Skin epidermis (tissue), 12 donors: Measurements from ENCODE around the gene LIN52.

Source experiments
- H3K27ac ChIP-seq, 21 experiments: fragments of 200-600 bp; sonication (generic) in 11 of 21; one replicate each; pipeline ENCODE4 v1.5.0; 2020; ENCODE audit warnings: mild to moderate bottlenecking in 3 of 21, inconsistent platforms in 2 of 21, moderate library complexity in 2 of 21
- H3K4me3 ChIP-seq, 7 experiments: fragments of 200-600 bp; sonication (generic) in 2 of 7; one replicate each; pipeline ENCODE4 v1.5.0; 2020; ENCODE audit warnings: inconsistent platforms in 2 of 7, mild to moderate bottlenecking in 2 of 7, moderate library complexity in 1 of 7

The LIN52 gene

DNA sequence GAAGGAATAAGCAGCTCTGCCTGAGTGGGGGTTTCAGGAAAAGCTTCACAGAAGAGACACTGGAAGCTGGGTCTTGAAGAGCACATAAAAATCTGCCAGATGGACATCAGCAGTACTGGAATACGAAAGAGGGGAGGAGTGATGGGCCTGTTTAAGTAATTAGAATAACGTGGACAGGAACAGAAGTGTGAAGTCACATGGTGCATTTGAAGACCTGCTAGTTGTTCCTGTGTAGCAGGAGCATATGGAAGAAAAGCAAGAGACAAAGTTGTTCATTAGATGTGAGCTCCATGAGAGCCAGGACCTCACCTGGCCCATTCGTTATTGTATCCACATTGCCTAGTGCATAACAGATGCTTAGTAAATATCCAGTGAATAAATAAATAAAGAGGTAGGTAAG lies 85.2 kb downstream of the LIN52 start:
- no peak overlapping the region for H3K4me3 ChIP-seq
- H3K27ac ChIP-seq = no peak overlapping the region

DNA sequence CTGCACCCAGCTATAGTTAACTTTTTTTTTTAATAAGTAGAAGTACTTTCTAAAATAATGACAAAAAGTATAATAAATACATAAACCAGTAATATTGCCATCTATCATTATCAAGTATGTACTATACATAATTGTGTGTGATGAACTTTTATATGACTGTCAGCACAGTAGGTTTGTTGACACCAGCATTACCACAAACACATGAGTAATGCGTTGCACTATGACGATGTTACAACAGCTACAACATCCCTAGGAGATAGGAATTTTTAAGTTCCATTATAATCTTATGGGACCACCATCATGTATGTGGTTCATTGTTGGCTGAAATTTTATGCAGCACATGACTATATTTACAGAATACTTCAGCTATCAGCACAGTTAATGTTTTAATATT lies 91.6 kb downstream of the LIN52 start:
- no peak overlapping the region for H3K27ac ChIP-seq
- H3K4me3 ChIP-seq = no peak overlapping the region

DNA sequence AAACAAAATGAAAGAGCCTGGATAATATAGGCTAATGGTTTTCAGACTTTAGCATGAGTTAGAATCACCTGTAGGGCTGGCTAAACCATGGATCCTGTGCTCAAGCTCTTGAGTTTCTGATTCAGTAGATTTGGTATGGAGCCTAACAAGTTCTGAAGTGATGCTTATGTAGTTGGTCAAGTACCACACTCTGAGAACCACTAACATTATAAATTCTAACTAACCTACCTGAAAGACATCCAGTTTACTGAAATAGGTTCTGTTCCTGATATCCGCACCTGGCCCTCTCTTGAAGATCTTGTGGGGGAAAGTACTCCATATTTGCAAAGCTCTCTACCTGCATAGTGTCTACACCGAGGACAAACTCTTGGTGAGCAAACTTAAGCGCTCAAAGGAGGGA lies 95.1 kb downstream of the LIN52 start:
- H3K4me3 ChIP-seq = no peak overlapping the region
- no peak overlapping the region for H3K27ac ChIP-seq

DNA sequence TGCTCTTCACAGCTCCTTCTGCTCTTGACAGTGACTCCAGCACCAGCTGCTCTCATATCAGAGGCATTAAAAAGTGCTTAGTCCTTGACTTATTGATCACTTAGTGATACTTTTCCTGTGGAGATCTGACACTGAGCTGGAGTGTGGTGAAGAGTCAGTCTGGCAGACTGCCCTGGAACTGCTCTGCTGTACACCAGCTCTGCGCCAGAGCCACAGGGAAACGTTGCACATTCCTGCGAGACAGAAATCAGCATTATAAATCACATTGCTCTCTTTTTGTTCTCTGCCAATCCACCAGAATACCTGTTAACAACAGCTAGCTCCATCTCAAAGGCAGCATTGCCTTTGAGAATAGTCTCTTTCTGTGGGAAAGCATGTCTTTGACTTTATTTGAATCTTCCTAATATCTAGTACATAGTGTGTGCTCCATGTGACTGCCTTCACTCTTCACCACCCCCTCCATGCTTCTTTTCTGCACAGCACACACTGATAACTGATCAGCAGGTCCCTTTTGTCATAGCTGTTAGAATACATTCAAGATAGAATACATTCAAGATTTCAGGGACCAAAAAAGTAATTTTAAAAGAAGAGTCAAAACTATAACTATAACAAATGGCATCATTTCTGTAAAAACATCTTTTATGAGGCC lies 106.3 kb downstream of the LIN52 start:
- H3K27ac ChIP-seq = no peak overlapping the region
- H3K4me3 ChIP-seq = no peak overlapping the region

DNA sequence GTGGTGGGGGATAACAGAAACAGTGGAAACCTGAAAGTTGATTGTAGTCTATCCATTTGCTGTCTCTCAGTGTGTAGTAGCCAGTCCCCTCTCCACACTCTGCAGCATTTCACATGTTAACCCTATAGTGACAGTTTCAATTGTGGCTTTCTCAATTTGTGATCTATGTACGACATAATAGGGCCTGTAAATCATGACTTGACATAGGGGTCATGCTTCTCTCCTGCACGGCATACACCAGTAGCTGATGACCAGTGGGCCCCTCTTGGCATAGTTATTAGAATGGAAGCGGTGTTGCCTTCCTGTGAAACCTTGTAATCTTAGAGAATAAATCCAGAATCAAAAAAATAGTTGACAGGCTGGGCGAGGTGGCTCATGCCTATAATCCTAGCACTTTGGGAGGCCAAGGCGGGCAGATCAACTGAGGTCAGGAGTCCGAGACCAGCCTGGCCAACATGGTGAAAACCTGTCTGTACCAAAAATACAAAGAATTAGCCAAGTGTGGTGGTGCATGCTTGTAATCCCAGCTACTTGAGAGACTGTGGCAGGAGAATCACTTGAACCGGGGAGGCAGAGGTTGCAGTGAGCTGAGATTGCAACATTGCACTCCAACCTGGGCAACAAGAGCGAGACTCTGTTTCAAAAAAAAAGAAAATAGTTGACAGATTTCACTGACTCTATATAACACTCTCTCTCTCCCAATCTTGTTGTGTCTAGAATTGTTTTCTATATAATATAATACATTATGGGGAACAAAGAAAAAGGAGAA lies 109.9 kb downstream of the LIN52 start:
- H3K27ac ChIP-seq = no peak overlapping the region
- H3K4me3 ChIP-seq = no peak overlapping the region

DNA sequence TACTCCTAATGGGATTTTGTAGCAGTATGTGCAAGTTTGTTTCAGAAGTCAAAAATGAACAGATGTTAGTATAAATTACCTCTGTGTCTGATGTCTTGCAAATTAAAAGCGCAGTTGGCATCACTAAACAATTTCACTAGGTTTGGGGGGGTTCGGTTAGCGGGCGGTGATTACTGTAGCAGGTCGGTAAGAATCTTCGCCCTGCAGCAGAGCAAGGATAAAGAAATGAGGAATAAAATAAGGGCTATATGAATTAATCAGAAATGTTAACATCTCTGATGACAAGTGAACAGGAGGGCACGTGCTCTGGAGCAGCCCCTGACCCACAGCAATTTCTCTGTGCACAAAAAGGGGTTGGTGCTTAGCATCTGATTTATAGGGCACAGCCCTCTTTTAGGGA lies 110.9 kb downstream of the LIN52 start:
- Histone ChIP-seq H3K4me3 (no peak overlapping the region), H3K27ac (no peak overlapping the region)

DNA sequence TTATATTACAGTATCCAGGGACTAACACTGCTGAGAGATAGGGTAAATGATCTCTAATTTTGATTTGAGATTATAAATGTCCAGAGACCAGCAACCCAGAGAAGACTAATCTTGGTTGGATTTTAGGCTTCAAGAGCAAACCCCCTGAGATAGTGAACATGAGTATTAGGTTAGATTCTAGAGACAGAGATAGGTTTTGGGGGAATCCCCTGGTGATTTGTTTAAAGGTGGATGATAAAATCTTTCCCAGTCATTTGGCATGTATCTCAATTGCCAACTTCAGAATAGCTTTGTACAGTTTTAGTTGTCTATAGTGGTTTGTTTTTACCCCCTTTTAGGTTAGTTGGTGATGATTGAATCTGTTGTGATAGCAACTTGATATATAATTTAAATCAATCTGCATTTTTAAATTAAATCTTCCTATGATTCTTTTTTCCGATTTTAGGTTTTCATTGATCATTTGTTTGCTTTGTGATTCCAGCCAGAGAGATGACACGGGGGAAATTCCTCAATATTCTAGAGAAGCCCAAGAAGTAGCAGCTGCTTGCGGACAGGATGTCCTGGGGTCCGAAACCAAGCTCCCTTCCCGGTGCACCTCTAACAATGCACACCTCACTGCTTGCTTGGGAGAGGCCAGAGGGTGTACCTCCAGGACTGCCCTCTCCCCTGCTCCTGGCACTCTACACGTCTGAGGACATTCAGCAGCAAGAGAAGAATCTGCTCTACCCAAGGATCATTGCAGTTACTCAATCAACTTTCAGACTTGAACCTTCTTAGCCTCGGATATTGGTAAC lies 113.9 kb downstream of the LIN52 start:
- Histone ChIP-seq H3K27ac (no peak overlapping the region), H3K4me3 (no peak overlapping the region)

DNA sequence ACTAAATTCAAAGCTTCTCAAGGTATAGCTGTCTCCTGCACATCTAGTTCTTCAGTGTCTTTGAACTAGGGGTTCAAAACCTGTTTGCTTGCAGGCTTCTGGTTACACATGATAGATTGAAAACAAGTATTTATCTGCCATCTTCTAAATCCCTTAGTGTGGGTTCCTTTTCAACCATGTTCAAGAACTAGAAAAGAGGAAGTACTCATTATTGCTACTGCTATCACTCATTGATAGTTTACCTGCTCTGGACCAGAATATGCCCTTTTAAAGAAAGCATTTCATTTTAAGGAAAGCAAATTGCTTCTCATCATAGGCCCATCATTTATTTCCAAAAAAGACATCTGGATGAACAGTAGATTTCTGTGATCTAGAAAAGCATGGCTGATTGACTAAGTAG lies 117.4 kb downstream of the LIN52 start:
- Histone ChIP-seq H3K4me3 (no peak overlapping the region), H3K27ac (no peak overlapping the region)

DNA sequence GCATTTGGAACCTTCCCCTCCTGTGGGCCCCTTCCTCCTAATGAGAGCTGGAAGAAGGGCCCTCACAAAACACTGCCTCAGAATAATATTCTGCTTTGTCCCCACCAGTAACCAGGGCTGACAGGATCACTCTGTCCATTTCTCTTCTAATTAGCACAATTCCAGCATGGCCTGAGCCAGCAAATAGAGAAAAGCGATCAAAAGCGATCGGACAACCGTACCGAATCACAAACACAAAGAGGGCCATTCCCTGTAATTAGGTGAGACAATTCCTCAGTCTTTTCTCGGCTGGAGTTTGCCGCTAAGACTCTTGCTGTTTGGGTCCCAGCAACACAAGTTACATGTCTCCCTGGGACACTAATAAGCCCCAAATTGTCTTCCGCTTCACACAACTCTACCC lies 118.9 kb downstream of the LIN52 start:
- no peak overlapping the region for H3K4me3 ChIP-seq
- H3K27ac ChIP-seq = no peak overlapping the region

DNA sequence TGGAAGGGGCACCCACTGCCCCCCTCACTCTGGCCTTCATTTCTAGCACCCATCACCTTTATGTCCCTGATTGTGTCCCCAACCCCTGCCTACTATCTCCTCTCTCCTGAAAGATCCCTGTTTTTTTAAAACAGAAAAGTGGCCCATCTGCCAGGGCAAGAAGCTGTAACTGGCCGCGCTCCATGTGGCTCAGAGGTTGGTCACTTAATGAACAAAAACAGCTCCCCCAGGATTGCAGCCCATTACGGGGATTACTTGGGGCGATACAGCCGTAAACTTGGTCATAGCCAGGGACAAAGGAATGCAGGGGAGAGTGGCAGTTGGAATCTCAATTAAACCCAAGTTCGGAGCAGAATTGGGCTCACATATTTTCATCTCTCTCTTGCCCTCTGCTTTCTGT lies 119.7 kb downstream of the LIN52 start:
- Histone ChIP-seq H3K4me3 (no peak overlapping the region), H3K27ac (no peak overlapping the region)

DNA sequence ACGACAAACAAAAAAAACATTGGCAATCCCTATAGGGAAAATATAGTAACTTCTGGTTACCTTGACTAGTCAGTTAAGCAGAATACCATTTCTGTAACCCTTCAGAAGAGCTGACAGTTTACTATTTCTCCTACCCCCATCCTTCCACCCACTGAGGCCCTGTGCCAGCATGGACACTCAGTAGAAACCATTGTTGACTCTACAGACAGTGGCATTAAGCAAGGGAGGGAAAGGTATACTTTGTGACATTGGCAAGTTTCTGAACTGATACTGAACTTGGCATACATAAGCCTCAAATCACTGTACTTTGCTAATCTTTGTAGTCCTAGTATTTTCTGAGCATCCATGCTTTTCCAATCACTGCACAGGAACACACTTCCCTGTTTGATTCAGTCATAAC lies 121.1 kb downstream of the LIN52 start:
- no peak overlapping the region for H3K27ac ChIP-seq
- H3K4me3 ChIP-seq = no peak overlapping the region

DNA sequence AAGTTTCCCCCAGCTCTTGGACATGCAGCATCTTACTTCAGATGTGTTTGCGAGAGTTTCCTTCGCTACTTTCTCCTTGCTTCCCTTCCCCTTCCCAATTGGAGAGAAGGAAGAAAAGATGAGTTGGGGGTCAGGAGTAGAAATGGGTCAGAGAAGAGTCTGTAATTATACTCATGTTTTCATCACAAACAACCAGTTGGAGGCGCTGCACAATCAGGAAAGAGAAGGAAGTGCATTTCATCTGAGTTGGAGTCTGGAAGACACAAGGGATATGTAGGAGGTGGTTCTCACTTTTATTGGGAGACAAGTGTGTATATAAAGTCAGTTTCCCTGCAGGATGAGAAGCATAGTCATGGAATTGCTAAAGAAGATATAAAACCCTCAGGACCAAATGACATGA lies 123.2 kb downstream of the LIN52 start:
- Histone ChIP-seq H3K27ac (no peak overlapping the region), H3K4me3 (no peak overlapping the region)

DNA sequence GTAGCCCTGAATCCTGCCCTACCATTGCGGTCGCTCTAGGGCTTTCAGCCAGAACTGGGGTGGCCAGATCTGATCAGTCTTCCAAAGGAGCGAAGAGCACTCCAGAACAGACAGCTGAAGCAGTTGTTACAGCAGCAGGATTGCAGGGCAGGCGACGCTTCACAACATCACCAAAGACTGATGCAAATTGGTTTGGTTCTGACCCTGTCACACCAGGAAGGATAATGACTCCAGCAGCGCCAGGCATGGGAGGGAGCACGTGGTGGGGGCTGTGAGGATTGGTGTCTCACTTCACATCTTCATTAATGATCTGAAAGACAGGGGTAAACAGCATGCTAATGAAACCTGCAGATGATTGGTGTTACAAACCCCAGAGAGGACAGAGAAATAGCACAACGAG lies 123.9 kb downstream of the LIN52 start:
- no peak overlapping the region for H3K4me3 ChIP-seq
- H3K27ac ChIP-seq = no peak overlapping the region

DNA sequence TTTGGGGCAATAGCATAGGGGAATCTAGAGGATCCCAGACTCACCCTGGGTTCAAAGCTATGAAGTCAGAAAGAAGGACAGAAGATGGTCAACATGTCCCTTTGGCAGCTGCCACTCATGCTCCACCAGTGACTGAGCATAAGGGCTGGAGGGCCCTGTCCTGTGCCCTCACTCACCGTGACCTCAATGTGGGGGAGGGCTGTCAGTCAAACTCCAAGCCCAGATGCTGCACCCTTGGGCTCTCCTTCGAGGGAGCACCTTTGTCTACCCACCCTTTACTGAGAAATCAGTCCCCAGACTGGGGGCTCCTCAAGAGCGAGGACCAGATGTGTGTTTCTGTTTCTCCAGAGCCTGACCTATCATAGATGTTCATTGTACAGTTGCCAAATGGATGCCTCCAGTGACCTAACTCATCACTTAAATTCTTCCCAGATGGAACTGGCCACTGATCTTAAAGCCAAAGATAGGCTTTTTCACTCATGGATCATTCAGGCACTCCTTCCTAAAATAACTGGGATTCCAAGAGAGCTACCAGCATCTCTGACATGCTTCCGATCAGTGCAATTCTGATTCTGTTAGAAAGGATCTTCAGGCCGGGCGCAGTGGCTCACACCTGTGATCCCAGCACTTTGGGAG lies 127.3 kb downstream of the LIN52 start:
- no peak overlapping the region for H3K27ac ChIP-seq
- no peak overlapping the region for H3K4me3 ChIP-seq

DNA sequence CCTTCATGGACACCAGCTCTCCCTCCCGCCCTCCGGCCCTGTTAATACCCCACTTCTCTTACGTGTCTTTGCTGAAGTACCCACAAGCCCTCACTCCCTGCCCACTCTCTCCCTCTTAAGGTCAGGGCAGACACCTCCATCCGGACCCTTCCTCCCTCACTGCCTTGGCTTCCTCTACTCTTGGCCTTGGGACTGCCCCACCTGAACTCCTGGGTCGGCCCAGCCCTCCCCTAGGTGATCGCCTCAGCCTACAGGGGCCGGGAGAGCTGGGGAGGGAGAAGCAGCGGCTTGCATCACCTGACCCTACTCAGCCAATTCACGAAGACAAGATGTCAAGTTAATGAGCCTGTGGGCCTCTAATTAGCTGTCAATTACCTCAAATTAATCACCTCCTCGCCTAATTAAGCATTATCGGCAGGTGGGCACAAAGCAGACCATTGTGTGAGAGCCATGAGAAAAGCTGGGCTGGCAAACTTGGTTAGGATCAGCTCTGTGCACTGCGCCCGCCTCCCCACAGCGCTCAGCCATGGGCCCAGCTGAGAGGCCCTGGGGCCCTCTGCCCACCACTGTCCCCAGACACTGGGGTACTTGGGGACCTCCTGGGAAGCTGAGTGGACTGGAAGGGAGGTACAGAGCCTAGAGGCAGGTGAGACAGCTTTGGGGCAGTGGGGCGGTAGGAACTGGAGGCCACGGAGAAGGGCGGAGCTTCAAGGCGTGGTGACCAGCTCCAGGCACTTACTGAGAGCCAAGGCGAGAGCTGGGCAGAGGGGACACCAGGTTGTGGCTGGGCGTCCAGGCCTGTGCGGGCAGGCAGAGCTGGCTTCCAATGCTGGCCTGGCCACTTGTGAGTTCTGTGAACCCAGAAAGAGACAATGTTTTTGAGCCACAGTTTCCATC lies 129.4 kb downstream of the LIN52 start:
- Histone ChIP-seq H3K27ac (no peak overlapping the region), H3K4me3 (no peak overlapping the region)

DNA sequence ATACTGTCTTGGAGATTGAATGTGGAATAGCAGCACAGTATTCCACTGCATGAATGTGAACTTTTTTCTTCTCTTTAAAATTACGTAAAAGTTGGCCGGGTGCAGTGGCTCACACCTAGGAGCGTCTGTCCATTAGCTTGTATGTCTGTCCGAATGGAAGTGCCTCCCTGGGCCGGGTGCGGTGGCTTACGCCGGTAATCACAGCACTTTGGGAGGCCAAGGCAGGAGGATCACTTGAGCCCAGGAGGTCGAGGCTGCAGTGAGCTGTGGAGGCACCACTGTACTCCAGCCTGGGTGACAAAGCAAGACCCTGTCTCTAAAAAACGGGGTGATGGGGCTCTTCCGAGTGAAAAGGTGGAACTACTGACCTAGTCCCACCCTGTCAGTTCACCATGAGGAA lies 131.9 kb downstream of the LIN52 start:
- Histone ChIP-seq H3K27ac (no peak overlapping the region), H3K4me3 (no peak overlapping the region)

DNA sequence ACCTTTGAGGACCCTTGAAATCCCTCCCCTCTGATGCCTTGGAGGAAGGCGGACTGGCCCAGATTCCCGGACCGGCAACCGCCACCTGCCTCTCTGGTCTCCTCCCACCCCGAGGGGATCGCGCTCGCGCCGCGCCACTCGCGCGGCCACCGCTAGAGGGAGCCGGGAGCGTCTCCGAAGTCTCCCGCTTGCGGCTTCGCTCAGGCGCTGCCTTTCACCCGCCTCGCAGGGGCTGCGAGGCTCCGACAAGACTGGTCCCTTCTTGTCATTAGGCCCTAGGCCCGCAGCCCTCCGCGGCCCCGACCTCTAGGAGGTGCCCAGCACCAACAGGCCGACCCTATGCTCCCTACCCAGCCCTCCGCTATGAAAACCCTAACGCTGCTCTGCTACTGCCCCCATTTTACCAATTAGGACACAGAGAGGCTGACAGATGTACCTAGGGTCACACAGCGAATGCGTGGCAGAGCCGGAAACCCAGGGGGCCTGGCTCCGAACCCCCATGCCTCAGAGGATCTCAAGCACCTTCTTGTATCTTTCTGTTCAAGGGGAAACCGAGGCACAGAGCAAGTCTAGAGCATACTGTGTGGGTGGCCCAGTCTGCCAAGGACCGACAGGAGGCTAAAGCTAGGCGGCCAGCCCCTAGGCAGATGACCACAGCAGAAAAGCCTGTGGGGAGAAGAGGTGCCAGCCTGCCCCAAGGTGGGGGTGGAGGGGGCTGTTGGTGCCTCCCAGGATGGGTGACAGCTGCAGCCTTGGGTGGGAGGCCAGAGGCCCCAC lies 133.1 kb downstream of the LIN52 start:
- no peak overlapping the region for H3K27ac ChIP-seq
- no peak overlapping the region for H3K4me3 ChIP-seq

DNA sequence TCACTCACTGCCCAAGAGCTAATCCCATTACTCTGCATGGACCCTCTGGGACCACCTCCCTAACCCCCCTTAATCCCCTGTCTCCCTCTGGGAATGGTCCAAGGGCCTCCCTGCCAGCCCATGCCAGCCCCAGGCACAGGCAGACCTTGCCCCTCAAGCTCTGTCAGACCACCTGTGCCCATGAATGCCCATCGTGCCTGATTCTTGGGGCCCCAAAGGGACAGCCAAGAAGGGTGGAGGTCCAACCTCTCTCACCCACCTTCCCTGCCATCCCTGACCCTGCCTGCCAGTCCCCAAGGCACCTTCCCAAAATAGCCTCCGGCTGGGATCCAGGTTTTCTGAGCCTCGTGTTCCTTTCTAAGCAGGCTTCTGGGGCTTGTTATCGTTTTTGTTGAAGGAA lies 133.7 kb downstream of the LIN52 start:
- H3K4me3 ChIP-seq = no peak overlapping the region

More for the DNA sequence above, 133.7 kb downstream of the LIN52 start:
- H3K27ac ChIP-seq = no peak overlapping the region
